ENCODE data around the gene ATP5ME. TPM values are rescaled to one million over a fixed set of nuclear protein-coding genes. Genes with fewer than 3 reads are reported as not detected.

The ATP5ME gene
- total RNA-seq, 4 donors from 2014 or later = 74.5 to 126 (median 103) TPM

DNA sequence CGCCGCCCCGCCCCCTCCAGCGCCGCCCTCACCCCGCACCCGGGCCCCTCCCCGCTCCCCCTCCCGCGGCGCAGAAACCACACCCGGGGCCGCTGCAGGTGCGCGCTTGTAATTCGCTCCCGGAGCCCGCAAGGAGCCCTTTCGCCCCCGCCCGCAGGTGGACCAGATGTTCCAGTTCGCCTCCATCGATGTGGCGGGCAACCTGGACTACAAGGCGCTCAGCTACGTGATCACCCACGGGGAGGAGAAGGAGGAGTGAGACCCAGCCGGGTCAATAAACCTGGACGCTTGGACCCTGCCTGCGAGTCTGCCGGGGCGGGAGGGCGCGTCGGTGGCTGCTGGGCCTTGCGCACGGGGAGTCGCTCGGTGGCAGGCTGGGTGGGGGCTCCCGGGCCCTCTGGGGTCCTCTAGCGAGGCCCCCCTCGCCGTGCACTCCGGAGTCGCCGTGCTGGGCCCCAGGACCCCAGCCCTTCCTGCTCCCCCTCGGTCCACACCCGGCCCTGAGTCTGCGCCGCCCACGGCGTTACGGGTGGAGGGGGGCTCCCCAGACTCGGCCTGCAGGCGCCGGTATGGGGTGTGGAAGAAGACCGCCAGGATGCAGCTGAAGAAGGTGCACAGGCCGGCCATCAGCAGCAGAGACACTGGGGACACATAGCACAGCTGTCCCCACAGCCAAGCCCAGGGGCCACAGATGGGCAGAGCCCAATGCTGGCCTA, 7.8 kb upstream of the ATP5ME start:
- Histone ChIP-seq H3K9me3 (no peaks in the 10 kb centered on the region), H3K4me3 (peak overlapping the region in 3 of 4 donors; percentile 33 to 79 (median 34)), H3K27ac (peak overlapping the region in 3 of 4 donors; percentile 48 to 56 (median 52)), H3K27me3 (no peaks in the 10 kb centered on the region), H3K4me1 (peaks cover 29 to 75% (median 41%) of the 10 kb centered on the region in 3 donors), H3K36me3 (no peaks in the 10 kb centered on the region)
- WGBS, 2 donors = no CpG with 5 or more reads among the region's 58 CpGs
- no peak for TF ChIP-seq POLR2A (IDR thresholded peaks at IDR 0.05)
- TF ChIP-seq, protein P1, sequence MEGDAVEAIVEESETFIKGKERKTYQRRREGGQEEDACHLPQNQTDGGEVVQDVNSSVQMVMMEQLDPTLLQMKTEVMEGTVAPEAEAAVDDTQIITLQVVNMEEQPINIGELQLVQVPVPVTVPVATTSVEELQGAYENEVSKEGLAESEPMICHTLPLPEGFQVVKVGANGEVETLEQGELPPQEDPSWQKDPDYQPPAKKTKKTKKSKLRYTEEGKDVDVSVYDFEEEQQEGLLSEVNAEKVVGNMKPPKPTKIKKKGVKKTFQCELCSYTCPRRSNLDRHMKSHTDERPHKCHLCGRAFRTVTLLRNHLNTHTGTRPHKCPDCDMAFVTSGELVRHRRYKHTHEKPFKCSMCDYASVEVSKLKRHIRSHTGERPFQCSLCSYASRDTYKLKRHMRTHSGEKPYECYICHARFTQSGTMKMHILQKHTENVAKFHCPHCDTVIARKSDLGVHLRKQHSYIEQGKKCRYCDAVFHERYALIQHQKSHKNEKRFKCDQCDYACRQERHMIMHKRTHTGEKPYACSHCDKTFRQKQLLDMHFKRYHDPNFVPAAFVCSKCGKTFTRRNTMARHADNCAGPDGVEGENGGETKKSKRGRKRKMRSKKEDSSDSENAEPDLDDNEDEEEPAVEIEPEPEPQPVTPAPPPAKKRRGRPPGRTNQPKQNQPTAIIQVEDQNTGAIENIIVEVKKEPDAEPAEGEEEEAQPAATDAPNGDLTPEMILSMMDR (IDR thresholded peaks at IDR 0.05) = no peak
- intact Hi-C loops (cut with DNase I) = no loop called here
- no peak for DNase-seq

DNA sequence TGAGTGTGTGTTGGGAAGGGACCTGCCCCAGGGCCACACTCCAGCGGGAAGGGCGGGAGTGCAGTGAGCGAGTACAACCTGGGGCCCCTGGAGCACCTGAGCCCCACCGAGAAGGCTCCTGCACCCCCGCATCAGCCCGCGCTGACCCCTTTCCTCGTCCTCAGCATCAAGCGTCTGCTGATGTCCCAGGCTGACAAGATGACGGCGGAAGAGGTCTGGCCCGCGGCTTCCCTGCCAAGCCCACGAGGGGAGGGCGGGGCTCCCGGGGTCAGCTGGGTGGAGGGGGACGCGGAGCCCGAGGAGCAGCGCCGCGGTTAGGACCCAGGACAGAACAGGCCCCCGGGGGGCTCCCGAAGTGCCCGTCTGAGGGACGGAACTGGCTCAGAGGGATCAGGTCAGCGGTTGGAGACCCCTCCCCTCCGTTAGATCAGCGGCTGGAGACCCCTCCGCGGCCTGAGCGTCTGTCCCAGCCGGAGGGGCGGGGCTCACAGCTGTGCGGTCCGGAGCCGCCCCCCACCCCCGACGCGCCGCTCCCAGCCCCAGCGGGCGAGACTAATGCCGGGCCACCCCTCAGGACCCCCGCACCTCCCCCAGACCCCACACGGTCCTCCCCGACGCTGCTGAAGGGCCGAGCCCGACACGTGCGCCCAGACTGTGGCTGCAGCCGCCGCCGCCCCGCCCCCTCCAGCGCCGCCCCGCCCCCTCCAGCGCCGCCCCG, 7.0 kb upstream of the ATP5ME start:
- TF ChIP-seq, protein P1 (IDR thresholded peaks at IDR 0.05) = no peak
- TF ChIP-seq POLR2A (IDR thresholded peaks at IDR 0.05) = no peak
- intact Hi-C loops (cut with DNase I) = no loop called here
- Histone ChIP-seq H3K27ac (peak overlapping the region in 3 of 4 donors; percentile 55 to 69 (median 61)), H3K9me3 (no peaks in the 10 kb centered on the region), H3K36me3 (no peaks in the 10 kb centered on the region), H3K4me1 (peaks cover 26 to 75% (median 36%) of the 10 kb centered on the region in 3 donors), H3K27me3 (no peaks in the 10 kb centered on the region), H3K4me3 (peak overlapping the region; percentile 14 to 79 (median 55))
- DNase-seq = no peak
- WGBS, 2 donors = 0% methylated on average over 1 of the region's 62 CpGs; no CpG with 5 or more reads in 1 of the 2 donors

DNA sequence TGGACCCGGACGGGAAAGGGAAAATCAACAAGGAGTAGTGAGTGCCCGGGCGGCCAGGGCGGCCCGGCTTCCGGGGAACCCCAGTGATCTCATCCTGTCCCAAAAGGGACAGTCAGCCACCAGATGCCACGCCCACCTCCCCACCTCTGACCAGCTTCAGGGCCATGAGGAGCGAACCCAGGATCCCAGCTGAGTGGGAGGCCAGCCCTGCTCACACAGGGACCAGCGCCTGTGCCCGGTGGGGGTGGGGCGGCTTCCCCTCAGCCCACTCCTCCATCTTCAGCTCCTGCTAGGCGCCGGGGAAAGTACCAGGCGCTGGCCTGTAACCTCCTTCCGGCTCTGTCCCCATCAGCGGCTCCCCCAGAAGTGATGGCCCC, 6.5 kb upstream of the ATP5ME start:
- Histone ChIP-seq H3K36me3 (no peaks in the 10 kb centered on the region), H3K9me3 (no peaks in the 10 kb centered on the region), H3K4me3 (peak overlapping the region in 3 of 4 donors; percentile 54 to 79 (median 56)), H3K27ac (peak overlapping the region in 3 of 4 donors; percentile 55 to 69 (median 61)), H3K4me1 (peaks cover 29 to 81% (median 37%) of the 10 kb centered on the region in 3 donors), H3K27me3 (no peaks in the 10 kb centered on the region)
- DNase-seq = no peak
- intact Hi-C loops (cut with DNase I) = no loop called here
- no CpG with 5 or more reads among the region's 17 CpGs for WGBS, 2 donors
- TF ChIP-seq POLR2A (IDR thresholded peaks at IDR 0.05) = no peak
- TF ChIP-seq, protein P1 (IDR thresholded peaks at IDR 0.05) = no peak

DNA sequence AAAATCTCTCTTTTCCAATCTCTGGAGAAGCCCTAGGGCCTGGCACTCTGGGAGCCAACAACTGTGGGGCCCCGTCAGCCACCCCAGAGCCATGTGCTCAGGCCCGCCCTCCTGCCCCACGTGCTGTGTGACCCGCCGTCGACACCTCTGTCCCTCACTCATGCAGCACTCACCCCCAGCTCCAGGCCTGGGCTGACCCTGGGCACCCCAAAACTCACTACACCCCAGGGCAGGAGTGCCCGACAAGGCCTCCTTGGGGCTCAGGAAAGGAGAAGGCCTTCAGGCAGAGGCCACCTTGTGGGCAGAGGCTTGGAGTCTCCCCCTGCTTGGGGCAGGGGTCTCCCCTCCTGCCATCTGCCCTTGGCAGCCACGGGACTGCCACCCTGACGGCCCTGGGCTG, 6.0 kb upstream of the ATP5ME start:
- Histone ChIP-seq H3K9me3 (no peaks in the 10 kb centered on the region), H3K27ac (peak overlapping the region in 2 of 4 donors; percentile 55 to 69), H3K27me3 (no peaks in the 10 kb centered on the region), H3K4me1 (peaks cover 33 to 85% (median 42%) of the 10 kb centered on the region in 3 donors), H3K36me3 (no peaks in the 10 kb centered on the region), H3K4me3 (no peak overlapping the region)
- intact Hi-C loops (cut with DNase I) = no loop called here
- 88% methylated on average over 6 of the region's 9 CpGs; no CpG with 5 or more reads in 1 of the 2 donors for WGBS, 2 donors
- TF ChIP-seq, protein P1 (IDR thresholded peaks at IDR 0.05) = no peak
- TF ChIP-seq POLR2A (IDR thresholded peaks at IDR 0.05) = no peak
- no peak for DNase-seq

DNA sequence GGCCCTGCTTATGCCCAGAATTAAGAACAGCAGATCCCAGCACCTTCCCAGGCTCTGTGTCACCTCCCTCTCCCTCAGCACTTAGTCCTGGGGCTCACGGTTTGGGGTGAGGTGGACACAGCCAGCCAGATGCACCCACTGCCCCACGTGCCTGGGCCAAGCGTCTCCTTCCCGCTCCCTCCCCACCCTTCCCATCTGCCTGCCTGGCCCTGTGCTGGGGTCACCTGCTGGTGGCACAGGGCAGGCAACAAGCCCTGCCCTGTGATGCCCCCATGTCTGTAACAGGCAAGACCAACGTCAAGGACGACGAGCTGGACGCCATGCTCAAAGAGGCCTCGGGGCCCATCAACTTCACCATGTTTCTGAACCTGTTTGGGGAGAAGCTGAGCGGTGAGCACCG, 5.6 kb upstream of the ATP5ME start:
- WGBS, 2 donors = 0 to 80% methylated on average over 1 of the region's 11 CpGs
- Histone ChIP-seq H3K9me3 (no peaks in the 10 kb centered on the region), H3K4me1 (peaks cover 36 to 88% (median 44%) of the 10 kb centered on the region in 3 donors), H3K27me3 (no peaks in the 10 kb centered on the region), H3K36me3 (no peaks in the 10 kb centered on the region), H3K27ac (no peak overlapping the region), H3K4me3 (no peak overlapping the region)
- intact Hi-C loops (cut with DNase I) = no loop called here
- TF ChIP-seq, protein P1 (IDR thresholded peaks at IDR 0.05) = no peak
- TF ChIP-seq POLR2A (IDR thresholded peaks at IDR 0.05) = no peak
- DNase-seq = no peak

Data from esophagus squamous epithelium (tissue), 5 donors.